Measurements from ENCODE around the gene NFYC.

DNA sequence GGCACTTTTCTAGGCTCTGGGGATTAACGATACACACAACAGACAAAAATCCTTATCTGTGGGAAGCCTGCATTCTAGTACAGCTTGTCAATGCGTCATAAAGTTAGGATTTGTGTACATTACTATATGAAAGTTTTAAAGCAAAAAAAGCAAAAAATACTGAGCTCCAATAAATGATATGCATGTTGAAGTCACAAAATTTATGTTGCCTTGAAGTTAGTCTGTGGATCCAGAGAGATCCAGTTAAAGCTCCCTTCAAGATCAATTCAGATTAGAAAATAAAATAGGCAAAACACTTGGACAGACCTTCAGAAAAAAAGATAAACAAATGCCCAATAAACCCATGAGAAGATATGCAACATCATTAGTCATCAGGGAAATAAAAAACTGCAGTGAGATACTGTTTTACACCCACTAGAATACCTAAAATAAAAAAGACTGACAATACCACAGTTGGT, 59.0 kb downstream of the NFYC start:
- TF ChIP-seq, protein P1, sequence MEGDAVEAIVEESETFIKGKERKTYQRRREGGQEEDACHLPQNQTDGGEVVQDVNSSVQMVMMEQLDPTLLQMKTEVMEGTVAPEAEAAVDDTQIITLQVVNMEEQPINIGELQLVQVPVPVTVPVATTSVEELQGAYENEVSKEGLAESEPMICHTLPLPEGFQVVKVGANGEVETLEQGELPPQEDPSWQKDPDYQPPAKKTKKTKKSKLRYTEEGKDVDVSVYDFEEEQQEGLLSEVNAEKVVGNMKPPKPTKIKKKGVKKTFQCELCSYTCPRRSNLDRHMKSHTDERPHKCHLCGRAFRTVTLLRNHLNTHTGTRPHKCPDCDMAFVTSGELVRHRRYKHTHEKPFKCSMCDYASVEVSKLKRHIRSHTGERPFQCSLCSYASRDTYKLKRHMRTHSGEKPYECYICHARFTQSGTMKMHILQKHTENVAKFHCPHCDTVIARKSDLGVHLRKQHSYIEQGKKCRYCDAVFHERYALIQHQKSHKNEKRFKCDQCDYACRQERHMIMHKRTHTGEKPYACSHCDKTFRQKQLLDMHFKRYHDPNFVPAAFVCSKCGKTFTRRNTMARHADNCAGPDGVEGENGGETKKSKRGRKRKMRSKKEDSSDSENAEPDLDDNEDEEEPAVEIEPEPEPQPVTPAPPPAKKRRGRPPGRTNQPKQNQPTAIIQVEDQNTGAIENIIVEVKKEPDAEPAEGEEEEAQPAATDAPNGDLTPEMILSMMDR (conservative IDR thresholded peaks at IDR 0.05; ENCODE audit: low read length) = no peak
- no peak for TF ChIP-seq EZH2phosphoT487 (IDR thresholded peaks at IDR 0.05; ENCODE audit: borderline replicate concordance)
